H1 (cell line): ENCODE measurements around the gene WDR7.

Experiments
- EZH2 ChIP-seq: fragments of 200-600 bp; sonication (generic); IDR thresholded peaks from 2 replicates; pipeline ENCODE4 v1.7.1; 2012; ENCODE audit warnings: low read depth, mild to moderate bottlenecking, moderate library complexity, low read length, inconsistent platforms; ENCODE audit not compliant: severe bottlenecking
- POLR2A ChIP-seq, 2 experiments: IDR thresholded peaks; 1 replicate in 1 of 2; 2 replicates in 1 of 2; pipeline ENCODE4 v1.6.1; 2011; ENCODE audit warnings: low read depth in 2 of 2, low read length in 2 of 2, mild to moderate bottlenecking in 2 of 2; ENCODE audit errors: control extremely low read depth in 1 of 2
- ZNF274 ChIP-seq: IDR thresholded peaks from 2 replicates; pipeline ENCODE4 v1.7.0; 2012; ENCODE audit warnings: low read length, borderline replicate concordance; ENCODE audit errors: extremely low read depth
- TF ChIP-seq, protein P1 (sequence below), 3 experiments: IDR thresholded peaks; 1 replicate in 2 of 3; 2 replicates in 1 of 3; pipeline versions ENCODE4 v1.5.1 to v1.6.1; 2011; ENCODE audit warnings: low read length in 3 of 3, mild to moderate bottlenecking in 3 of 3, inconsistent platforms in 2 of 3, low read depth in 1 of 3, moderate library complexity in 1 of 3; ENCODE audit not compliant: insufficient read depth in 1 of 3; ENCODE audit errors: control extremely low read depth in 1 of 3
- TF ChIP-seq, protein P2 (sequence below): IDR thresholded peaks from 2 replicates; pipeline ENCODE4 v1.6.1; 2012; ENCODE audit warnings: inconsistent platforms

- TF ChIP-seq, protein P1, sequence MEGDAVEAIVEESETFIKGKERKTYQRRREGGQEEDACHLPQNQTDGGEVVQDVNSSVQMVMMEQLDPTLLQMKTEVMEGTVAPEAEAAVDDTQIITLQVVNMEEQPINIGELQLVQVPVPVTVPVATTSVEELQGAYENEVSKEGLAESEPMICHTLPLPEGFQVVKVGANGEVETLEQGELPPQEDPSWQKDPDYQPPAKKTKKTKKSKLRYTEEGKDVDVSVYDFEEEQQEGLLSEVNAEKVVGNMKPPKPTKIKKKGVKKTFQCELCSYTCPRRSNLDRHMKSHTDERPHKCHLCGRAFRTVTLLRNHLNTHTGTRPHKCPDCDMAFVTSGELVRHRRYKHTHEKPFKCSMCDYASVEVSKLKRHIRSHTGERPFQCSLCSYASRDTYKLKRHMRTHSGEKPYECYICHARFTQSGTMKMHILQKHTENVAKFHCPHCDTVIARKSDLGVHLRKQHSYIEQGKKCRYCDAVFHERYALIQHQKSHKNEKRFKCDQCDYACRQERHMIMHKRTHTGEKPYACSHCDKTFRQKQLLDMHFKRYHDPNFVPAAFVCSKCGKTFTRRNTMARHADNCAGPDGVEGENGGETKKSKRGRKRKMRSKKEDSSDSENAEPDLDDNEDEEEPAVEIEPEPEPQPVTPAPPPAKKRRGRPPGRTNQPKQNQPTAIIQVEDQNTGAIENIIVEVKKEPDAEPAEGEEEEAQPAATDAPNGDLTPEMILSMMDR (IDR thresholded peaks at IDR 0.05; ENCODE audit: control extremely low read depth in 1 of 3, insufficient read depth in 1 of 3, low read depth in 1 of 3, low read length in 3 of 3) = no peak
- TF ChIP-seq ZNF274 = no peak
- TF ChIP-seq, protein P2, sequence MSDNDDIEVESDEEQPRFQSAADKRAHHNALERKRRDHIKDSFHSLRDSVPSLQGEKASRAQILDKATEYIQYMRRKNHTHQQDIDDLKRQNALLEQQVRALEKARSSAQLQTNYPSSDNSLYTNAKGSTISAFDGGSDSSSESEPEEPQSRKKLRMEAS = no peak
- TF ChIP-seq EZH2 = no peak
- TF ChIP-seq POLR2A (IDR thresholded peaks at IDR 0.05; ENCODE audit: control extremely low read depth in 1 of 2, low read depth in 2 of 2, low read length in 2 of 2) = no peak
Observed at GRCh38 chr18:57050310-57050949, 399.3 kb downstream of the WDR7 start.
